GM10266 (cell line): ENCODE measurements around the gene DLG2.

Experiments
- DNase-seq: peaks from one replicate; pipeline ENCODE4 v3.0.0; 2012; ENCODE audit errors: extremely low spot score
- CTCF ChIP-seq: IDR thresholded peaks from 2 replicates; pipeline ENCODE4 v1.5.1; 2012; ENCODE audit warnings: mild to moderate bottlenecking, low read depth; ENCODE audit not compliant: control insufficient read depth, insufficient read depth; ENCODE audit errors: missing control alignments

The DLG2 gene

DNA sequence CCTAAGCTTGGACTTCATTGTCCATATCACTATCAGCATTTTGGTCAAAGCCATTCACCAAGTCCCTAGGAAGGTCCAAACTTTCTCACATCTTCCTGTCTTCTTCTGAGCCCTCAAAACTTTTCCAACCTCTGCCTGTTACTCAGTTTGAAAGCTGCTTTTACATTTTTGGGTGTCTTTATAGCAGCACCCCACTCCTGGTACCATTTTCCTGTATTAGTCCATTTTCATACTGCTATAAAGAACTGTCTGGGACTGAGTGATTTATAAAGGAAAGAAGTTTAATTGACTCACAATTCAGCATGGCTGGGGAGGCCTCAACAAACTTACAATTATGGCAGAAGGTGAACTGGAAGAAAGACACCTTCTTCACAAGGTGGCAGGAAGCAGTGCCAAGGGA lies 1624.0 kb downstream of the DLG2 start:
- TF ChIP-seq CTCF = no peak

DNA sequence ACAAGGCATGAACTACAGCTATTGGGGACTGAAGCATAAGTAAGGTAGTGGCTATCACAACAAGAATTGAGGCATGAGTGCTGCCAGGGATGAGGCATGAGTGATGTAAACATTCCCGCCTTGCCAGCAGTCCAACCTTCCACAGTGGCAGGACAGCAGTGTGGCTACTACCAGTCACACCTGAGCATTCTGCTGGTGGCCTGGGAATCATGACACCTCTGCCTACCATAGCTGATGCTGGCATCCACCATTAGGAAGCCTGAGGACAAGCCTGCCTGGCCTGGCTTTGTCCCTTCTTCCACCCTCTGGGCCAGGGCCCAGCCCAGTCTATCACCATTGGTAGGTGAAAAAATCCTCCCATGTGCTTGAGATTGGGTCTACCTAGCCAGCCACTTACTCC lies 1628.2 kb downstream of the DLG2 start:
- no peak for DNase-seq
- TF ChIP-seq CTCF = no peak

More for the DNA sequence above, 1624.0 kb downstream of the DLG2 start:
- DNase-seq = no peak

DNA sequence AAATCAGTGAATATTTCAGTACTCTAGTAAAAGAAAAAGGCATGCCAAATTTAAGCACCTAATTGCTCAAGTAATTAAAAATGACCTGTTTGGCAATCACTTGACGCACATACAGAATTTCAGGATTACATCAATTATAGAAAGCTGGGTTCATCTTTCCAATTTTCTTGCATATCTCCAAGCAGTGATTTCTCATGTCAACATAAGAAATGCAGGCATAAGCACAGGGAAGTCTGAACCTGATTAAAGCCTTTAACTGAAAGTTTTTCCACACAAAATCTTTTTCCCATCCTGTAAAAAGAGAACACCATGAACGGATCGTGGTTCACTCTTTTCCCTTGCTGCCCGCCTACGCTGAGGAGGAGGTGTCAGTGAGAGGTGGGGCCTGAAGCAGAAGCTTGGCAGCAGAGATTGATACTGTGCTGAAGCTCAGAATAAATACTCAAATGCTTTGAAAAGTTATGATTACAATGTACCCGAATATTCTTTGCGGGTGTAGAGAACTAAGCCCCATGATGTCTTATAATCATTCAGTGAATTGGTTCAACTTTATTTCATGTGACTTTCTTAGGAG lies 1636.9 kb downstream of the DLG2 start:
- no peak for TF ChIP-seq CTCF
- DNase-seq = no peak

GRCh38 chr11:83982825-83983224 lies 1644.3 kb downstream of the DLG2 start:
- no peak for TF ChIP-seq CTCF
- DNase-seq = no peak

DNA sequence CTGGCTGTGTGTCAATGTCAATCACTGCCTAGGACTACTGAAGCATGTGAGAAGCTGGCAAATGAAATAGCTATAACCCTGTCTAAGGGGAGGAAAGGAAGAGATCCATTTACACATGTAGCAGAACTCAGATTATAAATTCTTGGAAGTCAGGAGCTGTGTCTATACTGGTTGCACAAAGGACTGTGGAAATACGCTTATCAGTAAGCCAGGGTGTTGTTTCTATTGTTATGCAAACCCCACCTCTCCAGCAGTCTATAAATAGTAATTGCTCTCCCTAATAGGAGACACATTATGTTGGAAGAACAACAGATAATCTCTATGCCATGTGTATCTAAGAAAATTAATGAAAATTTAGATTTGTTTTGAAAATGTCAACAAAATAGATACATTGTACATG lies 1647.6 kb downstream of the DLG2 start:
- DNase-seq = no peak
- TF ChIP-seq CTCF = no peak

GRCh38 chr11:83978942-83979341 lies 1648.2 kb downstream of the DLG2 start:
- no peak for TF ChIP-seq CTCF
- DNase-seq = no peak

DNA sequence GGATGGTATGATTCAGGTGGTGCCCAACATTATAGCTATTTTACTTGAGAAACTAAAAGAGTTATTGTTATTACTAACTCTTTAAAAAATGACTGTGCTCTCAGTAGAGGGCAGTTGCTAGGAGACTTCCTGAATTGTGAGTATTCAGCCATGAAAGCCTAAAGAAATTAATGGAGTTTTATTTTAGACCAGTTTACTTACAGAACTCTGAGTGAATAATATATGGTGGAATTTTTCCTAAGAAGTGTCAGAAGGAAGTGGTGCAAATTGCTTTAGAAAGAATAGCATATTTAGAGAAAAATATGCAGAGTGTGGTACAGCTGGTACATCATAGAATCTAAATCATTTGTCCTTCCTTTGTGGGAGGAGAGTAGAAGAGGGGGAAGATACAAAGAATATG lies 1651.1 kb downstream of the DLG2 start:
- DNase-seq = no peak
- TF ChIP-seq CTCF = no peak
